ENCODE measurements around the gene ACAP3.

- TF ChIP-seq GATA2 (IDR thresholded peaks at IDR 0.05; ENCODE audit: low read depth, low read length) = no peak
- TF ChIP-seq GATA3 (IDR thresholded peaks at IDR 0.05; ENCODE audit: low read depth, low read length) = no peak
Observed at GRCh38 chr1:1273209-1273511, 34.6 kb downstream of the ACAP3 start.
